GM18498 (cell line): ENCODE data around the gene HCN2.
A peak's percentile ranks its signal among the peaks of the same experiment; 100 is the strongest.
"Not testable (repeated sequence)": the region's sequence is repeated elsewhere in the genome, so short reads cannot be mapped to it uniquely, and the experiment has no call there.

Source experiments
- ATAC-seq: cut with Tn5 transposase; IDR thresholded peaks from one replicate; pipeline ENCODE4 v1.9.1; 2021; ENCODE audit warnings: mild to moderate bottlenecking, moderate library complexity; ENCODE audit not compliant: unreplicated experiment

Gene HCN2

DNA sequence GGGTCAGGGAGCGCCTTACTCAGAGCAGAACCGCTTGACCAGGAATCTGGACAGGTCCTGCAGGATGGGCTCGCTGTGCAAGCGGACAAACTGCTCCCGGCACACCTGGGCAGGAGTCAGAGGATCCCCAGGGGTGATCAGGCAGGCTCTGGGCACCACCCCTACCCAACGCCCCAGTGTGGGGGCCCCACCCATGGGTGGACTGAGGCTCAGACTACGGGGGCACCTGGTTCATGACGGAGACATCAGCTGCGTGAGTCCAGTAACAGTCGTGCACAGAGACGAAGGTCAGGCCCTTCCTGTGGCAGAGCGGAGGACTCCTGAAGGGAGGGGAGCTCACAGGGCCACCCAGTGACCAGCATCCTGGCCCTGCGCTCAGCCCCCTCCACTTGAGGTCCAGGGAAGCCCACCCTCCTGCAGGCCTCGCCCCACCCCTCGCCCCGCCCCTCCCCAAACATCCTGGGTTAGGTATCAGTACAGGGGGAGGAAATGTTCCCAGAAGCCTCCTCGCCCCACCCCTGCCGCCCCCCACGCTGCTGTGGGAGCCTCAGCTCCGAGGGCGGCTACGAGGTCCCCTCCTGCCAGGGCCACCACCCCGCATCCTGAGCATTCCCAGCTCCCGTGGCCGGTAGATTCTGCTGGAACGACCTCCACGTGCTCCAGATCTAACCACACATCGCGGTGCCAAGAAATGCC is 28.0 kb downstream of the HCN2 start:
- ATAC-seq: no peak

DNA sequence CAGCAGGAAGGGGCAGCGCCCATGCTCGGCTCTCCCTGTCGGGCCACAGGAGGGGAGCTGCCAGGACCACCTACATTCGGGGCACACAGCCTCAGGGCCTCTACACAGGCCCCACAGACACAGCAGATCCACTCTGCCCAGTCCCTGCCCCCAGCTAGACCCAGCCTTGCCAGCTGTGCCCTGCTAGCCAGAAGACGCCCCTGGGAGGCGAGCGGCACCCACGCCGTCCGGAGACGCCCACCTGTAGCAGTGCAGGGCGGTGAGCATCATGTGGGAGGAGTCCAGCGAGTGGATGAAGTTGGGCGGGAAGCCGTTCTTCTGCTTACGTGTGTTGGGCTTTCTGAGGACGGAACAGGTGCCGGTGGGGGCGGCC is 28.6 kb downstream of the HCN2 start:
- ATAC-seq: no peak

DNA sequence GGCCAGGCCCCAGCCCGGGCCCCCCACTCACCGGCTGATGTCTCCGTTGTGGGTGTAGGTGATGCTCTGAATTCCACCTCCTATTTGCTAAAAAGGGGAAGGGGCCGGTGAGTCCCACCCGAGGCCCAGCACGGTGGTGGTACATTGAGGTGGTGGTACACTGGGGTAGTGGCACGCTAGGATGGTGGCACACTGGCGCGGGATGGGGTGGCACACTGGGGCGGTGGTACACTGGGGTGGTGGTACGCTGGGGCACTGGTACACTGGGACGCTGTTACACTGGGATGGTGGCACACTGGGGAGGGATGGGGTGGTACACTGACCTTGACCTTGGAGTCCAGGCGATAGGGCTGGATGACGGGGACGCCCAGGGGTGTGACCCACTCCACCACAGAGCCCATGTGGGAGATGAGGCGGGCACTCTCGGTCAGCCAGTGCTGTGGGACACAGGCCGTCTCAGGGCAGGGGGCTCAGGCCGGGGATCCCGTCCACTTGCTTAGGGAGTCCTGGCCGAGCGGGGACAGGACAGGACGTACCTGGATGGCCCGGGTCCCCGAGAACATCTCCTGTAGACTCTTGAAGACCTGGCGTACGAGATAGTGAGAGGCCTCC is 29.1 kb downstream of the HCN2 start:
- ATAC-seq: no peak

DNA sequence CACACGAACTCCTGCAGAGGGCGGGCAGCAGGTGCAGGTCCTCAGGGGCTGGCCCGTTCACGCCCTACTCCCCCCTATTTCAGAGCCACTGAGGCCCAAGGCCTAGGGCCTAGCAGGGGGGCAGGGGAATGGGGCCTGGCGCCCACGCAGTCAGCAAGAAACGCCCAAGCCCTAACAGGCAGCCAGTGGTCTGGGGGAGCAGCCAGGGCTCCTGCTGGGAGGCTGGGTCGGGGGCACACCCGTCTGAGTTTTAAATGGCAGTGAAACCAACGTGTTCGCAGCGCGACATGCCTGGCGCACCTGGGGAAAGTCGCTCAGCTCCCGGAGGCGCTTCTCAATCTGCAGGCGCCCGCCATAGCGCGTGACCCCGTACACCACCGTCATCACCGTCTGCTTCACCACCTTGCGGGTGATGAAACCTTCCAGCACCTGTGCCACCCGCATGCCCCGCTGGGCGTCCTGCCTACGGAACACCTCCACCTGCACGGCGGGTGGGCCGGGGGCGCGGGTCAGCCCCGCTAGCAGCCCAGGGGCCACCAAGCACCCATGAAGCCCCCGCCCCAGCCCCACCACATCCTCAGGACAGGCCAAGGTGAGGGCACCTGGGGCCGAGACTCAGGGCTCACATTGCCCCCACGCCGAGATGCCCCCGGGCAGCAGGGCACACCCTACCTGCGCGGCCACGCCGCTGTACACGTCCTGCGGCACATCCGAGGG is 29.8 kb downstream of the HCN2 start:
- ATAC-seq: no peak

DNA sequence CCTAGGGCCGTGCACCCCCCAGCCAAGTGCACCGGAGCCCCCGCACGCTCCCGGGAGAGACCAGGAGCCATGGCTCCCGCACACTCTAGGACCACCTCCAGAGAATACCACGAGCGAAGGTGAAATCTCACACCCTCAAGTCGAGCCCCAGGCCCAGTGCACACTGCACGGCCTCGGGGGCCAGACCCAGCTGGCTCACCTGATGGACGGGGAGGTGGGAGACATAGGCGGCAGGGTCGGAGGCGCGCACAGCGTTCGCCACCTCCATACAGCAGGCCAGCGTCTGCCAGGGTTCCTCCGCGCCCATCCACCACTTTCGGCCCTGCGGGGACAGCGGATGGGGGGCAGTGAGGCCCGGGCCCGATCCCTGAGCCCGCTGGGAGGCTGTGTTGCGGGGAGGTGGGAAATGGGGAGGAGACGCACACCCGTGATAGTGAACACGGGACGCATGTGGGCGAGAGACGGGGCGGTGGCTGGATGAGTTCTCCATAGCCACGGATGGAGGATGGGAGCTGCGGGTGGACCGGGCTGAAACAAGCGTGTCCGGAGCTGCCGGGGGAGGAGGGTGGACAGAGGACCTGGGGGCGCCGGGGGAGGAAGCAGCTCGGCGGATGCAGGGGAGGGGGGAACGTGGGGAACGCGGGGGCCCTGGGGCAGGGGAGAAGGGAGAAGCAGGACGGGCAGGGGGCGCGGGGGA is 30.6 kb downstream of the HCN2 start:
- no peak for ATAC-seq

DNA sequence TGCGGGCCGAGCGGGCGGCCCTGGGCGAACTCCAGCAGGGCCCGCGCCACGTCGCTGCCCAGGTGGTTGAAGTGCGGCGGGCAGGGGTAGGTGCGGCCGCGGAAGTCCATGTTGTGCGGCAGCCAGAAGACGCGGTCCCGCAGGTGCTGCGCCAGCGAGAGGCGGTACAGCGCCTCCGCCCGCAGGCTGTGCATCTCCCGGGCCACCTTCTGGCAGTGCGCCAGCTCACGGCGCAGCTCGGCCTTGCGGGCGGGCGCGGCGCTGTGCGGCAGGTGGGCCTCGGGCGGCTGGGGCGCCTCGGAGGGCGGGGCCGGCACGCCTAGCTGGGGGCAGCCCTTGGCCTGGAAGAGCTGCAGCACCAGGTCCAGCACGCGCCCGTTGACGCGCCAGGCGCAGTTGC is 31.5 kb downstream of the HCN2 start:
- not testable (repeated sequence) for ATAC-seq

DNA sequence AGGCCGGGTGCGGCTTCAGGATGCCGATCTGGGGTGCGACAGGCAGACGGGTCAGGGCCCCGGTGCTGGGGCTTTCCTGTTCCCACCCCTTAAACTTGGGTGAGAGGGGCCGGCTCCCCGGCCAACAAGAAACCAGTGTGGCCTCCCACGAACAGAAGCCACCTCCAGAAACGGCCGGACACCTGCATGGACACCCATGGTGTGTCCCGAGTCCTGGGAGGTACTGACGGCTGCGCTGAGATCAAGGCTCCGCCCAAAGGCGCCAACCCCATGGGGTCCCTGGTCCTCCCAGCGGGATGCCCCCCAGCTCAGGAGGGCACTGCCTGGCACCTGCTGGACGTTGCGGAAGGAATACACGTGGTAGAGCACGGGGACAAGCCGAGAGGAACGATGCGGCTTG is 32.1 kb downstream of the HCN2 start:
- ATAC-seq: no peak

DNA sequence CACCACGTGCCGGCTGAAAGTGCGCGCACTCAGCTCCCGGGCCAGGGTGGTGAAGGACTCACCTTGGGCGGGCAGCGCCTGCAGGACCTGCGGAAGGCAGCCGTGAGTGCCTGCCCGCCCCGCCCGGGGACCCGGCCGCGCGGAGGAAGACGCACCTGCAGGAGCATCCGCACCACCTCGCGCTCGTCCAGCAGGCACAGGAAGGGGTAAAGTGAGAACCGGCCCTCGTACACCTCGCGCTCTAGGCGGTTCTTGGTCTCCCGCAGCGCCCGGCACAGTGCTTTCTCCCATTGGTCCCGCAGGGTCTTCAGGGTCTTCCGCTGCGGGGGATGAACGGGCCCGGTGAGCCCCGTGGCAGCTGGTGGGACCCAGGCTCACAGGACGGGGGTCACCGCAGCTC is 33.0 kb downstream of the HCN2 start:
- no peak for ATAC-seq

DNA sequence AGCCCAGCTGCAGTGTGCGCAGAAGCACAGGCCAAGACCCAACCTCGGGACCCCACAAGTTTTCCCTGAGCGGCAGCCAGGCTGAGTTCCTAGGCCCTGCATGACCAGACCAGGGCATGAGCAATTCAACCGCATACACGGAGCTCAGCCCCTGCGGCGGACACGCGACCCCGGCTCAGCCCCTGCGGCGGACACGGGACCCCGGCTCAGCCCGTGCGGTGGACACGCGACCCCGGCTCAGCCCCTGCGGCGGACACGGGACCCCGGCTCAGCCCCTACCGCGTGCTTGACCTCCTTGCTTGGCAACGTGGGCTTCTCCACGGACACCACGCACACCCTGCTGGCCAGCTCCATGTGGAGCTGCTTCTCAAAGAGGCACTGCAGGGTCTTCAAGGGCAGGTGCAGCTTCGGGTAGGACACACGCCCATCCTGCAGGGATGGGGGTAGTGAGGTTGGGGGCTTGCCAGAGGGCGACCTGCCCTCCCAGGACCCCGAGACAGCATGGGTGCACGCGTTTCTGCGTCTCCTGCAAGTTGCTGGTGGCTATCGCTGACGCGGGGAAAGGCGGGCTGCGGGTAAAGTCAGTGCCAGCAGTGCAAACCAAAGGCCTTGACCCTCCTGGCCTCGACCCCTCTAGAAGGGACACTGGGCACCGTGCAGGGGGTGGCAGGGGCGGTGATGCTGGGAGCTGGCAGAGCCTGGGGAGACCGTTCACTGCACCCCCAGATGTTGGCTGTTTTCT is 33.7 kb downstream of the HCN2 start:
- ATAC-seq: no peak

DNA sequence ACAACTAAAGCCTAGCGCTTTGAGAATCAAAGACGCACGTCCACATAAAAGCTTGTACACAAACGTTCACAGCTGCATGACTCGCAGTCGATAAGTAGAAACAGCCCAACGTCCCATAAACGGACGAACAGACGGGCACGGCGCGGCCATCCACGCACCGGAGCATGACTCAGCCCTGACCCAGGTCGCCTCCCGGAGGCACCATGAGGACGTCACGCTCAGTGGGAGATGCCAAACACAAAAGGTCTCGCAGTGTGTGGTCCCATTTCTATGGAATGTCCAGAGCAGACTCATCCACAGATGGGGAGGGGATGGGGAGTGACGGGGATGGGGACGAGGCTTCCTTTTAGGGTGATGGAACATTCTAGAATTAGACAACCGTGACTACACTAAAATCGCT is 34.3 kb downstream of the HCN2 start:
- ATAC-seq: no peak

DNA sequence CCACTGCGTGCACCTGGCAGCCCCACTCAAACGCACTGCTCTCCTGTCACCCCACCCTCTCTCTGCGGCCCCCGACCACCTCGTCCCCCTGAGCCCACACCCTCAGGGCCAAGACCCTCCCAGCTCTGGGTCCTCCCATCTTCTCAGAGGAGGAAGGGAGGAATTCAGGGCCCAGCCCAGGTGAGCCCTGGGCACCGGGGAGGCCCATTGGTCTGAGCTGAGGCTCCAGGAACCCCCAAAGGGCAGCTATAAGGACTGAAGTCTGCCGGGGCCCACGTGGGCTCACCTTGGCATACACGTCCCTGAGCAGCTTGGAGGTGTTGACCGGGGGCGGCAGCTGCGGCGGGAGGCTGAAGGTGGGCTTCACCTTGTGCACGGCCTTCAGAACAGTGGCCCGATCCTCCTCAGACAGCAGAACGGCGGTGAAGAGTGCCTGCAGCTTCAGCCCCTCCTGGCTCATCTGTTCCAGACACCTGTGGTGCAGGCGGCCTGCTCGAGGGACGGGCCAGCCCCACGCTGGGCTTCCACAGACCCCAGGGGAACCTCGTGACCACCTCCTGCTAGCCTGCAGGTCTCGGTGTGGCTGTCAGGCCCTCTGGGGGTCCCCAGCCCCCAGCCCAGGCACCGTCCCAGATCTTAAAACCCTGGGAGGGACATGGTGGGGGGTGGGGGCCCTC is 34.9 kb downstream of the HCN2 start:
- ATAC-seq: no peak

DNA sequence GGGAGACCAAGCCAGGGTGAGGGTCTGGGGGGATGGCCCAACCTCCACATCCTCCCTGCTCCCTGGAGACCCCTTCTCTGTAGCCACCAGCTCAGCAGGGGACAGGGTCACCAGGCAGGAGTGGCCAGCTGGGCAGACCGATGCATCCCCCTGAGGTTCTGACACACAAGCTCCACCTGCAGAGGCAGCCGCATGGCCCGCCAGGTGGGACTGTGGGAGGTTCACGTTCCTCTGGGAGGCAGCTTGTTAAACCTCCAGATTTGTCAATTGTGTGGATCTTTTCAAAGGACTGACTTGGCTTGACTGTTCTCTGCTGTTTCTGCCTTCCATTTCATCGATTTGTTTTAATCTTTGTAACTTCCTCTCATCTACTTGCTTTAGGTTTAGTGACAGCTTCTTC is 35.6 kb downstream of the HCN2 start:
- no peak for ATAC-seq

DNA sequence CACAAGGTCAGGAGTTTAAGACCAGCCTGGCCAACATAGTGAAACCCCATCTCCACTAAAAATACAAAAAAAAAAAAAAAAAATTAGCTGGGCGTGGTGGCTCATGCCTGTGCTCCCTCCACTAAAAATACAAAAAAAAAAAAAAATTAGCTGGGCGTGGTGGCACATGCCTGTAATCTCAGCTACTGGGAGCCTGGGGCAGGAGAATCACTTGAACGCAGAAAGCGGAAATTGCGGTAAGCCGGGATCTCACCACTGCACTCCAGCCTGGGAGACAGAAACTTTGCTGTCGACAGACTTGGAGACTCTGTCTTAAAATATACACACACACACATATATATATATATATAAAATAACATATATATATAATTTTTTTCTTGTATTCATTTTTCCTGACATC is 36.9 kb downstream of the HCN2 start:
- ATAC-seq: not testable (repeated sequence)

DNA sequence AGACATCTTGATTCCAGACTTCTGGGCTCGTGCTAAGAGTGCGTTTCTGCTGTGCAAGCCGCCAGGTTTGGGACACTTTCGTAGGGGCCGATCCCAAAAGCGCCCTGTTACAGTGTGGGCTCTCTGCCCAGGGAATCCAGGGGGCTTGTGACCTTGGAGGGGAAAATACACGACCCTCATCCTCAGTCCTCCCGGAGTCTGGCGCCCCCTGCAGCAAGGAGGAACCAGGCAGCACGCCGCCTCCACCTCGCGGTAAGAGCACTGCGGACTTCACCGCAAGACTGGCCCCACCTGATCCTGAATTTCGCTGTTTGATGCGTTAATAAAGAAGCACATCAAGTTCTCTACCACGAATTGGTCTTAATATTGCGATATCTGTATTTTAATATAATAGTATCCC is 38.5 kb downstream of the HCN2 start:
- no peak for ATAC-seq

DNA sequence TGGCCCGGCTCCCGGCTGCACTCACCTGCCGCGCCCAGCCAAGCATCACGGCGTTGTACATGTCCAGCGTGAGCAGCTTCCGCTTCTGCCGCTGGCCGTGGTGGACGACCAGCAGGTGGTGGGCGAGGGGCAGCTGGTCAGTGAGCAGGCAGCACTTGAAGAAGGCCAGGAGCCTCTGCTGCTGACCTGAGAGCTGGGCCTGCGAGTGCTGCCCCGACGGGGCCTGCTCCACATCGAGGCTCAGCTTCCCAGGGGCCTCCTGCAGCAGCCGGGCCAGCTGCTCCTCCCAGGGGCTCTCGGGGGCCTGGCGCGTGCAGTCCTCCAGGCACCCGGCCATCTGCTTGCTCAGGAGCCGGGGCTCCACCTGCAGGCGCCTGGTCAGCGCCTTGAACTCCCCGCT is 39.8 kb downstream of the HCN2 start:
- not testable (repeated sequence) for ATAC-seq

DNA sequence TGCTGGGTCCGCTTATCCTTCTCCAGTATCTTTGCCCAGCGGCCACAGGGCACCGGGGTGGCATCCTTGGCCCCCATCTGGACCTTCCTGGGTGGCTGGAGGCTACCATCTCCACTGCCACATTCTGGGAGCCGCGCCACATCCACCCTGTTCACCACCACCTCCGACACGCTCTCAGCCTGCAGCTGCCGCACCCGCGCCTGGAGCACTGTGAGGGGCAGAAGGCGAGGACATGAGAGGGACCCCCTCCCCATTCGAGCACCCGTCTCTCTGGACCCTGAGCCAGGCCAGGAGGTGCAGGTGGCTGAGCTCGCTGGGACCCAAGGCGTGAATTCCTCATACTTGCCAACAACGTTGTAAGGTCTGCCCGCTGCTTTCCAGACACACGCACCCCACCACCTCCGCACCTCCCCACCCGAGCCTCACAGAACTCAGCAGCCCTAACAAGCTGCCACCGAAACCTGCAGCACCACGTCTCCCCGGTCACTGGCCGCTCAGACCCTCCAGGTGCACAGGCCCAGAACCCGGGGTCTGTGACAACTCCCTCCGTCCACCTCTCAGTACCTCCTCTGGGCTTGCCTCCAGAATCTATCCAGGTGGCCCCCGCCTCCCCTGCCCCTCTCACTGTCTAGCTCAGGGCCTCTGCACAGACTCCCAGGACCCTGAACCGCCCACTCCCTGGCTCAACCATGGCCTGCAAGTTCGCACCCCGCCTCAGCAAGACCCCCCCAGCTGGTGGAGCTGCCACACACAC is 40.5 kb downstream of the HCN2 start:
- ATAC-seq: no peak

DNA sequence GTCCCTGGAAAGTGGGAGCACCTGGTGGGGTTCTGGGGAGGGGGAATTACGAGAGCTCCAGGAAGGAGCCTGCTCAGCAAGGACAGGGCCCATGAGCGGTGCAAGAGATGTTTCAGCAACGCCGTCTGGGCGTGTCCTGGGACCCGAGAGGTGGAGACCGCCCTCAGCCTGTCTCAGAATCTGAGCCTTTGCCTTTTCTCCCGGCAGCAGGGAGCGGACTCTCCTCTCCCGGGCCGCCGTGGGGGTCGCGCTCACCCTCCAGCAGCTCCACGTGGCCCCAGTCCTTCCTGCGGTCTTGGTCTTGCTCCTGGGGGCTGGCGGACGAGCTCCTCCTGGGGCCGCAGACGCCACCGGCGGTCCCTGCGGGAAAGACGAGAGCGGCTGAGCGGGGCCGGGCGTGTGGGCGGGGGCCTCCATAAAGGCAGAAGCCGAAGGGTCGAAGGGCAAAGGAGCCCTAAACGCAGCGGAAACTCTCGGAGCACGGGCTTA is 42.9 kb downstream of the HCN2 start:
- peak; percentile 25 for ATAC-seq

DNA sequence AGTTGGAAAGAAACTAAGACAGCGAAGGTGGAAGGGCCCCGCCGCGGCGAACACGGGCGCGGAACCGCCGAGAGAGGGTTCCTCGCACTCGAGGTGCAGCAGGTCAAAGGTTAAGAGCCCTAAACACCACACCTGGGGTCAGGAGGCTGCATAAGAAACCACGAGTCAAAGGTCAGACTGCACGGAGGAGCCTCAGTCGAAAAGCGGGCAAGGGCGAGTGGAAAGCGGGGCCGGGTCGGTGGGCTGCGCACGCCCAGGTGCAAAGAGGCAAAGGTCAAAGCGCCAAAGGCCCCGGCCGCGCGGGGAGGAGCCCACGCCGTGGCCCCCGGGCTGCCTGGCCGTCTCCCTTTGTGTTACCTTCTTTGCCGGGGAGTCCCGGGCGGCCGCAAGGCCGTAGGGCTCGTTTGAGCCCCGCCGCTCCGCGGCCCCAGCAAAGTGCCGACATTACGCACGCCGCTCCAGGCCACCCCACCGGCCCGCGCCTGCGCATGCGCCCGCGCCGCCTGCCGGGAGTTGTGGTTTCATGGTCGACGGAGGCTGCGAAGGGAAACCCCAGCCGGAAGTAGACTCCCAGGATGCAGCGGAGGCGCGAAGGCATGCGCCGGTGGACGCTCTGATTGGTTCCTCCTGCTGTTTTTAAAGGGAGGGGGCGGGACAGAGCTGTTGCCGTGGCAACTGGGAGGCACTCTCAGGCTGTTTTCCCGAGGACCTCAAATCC is 43.5 kb downstream of the HCN2 start, which contains the start of gene POLRMT:
TSS of gene POLRMT (minus strand) at position 470 of the 718 bp plus-strand sequence. CDS start at position 445, 25 bp downstream.
- ATAC-seq: peak; percentile 89
